HepG2 (cell line): ENCODE results near the gene NKD1. TPM values are rescaled to one million over a fixed set of nuclear protein-coding genes. Genes with fewer than 3 reads are reported as not detected.

Experiments used
- ATF2 ChIP-seq: sonication (generic); formaldehyde crosslinking; IDR thresholded peaks from 2 replicates; pipeline ENCODE4 v1.4.0; 2020; ENCODE audit warnings: missing genetic modification reagents
- FIP1L1 ChIP-seq: fragments of 200-400 bp; formaldehyde crosslinking; IDR thresholded peaks from 2 replicates; pipeline ENCODE4 v1.6.1; 2018; ENCODE audit warnings: low read depth, mild to moderate bottlenecking, low read length, moderate library complexity, borderline replicate concordance; ENCODE audit not compliant: insufficient read depth
- FOSL1 ChIP-seq: sonication (generic); formaldehyde crosslinking; IDR thresholded peaks from 2 replicates; pipeline ENCODE4 v1.9.0; 2021; ENCODE audit warnings: missing genetic modification reagents, borderline replicate concordance
- FOXA1 ChIP-seq, 2 experiments: fragments of 450-650 bp in 1 of 2; sonication (generic) in 1 of 2; formaldehyde crosslinking in 1 of 2; IDR thresholded peaks; 2 replicates each; pipeline versions ENCODE4 v1.4.0 to v1.6.1; 2016 to 2020; ENCODE audit warnings: missing genetic modification reagents in 1 of 2
- HBP1 ChIP-seq: IDR thresholded peaks from 2 replicates; pipeline ENCODE4 v1.6.1; 2016; ENCODE audit warnings: low read depth, control low read depth
- HMG20A ChIP-seq: IDR thresholded peaks from 2 replicates; pipeline ENCODE4 v1.6.1; 2016; ENCODE audit warnings: borderline replicate concordance
- IRF2 ChIP-seq: IDR thresholded peaks from 2 replicates; pipeline ENCODE4 v1.6.1; 2018; ENCODE audit warnings: missing genetic modification reagents, missing compliant biosample characterization
- NFE2L1 ChIP-seq: sonication (generic); formaldehyde crosslinking; IDR thresholded peaks from 2 replicates; pipeline ENCODE4 v1.4.0; 2020; ENCODE audit warnings: missing genetic modification reagents, mild to moderate bottlenecking, borderline replicate concordance
- PHB2 ChIP-seq: fragments of 450-650 bp; IDR thresholded peaks from 2 replicates; pipeline ENCODE4 v1.6.1; 2018; ENCODE audit not compliant: partially characterized antibody
- POLR2AphosphoS2 ChIP-seq: IDR thresholded peaks from 2 replicates; pipeline ENCODE4 v1.6.1; 2011; ENCODE audit warnings: low read depth, low read length, improper control_type of control experiment
- POLR2AphosphoS5 ChIP-seq: IDR thresholded peaks from 2 replicates; pipeline ENCODE4 v1.6.1; 2012; ENCODE audit warnings: low read depth, low read length
- PTBP1 ChIP-seq: fragments of 200-400 bp; formaldehyde crosslinking; IDR thresholded peaks from 2 replicates; pipeline ENCODE4 v1.6.1; 2018; ENCODE audit warnings: low read length, low read depth; ENCODE audit not compliant: poor library complexity, severe bottlenecking
- SCMH1 ChIP-seq: sonication (generic); formaldehyde crosslinking; IDR thresholded peaks from 2 replicates; pipeline ENCODE4 v1.9.0; 2021; ENCODE audit warnings: missing genetic modification reagents, mild to moderate bottlenecking, borderline replicate concordance
- SPEN ChIP-seq: sonication (generic); formaldehyde crosslinking; IDR thresholded peaks from 2 replicates; pipeline ENCODE4 v1.5.1; 2020; ENCODE audit warnings: low read depth, mild to moderate bottlenecking, missing genetic modification reagents
- SRF ChIP-seq: IDR thresholded peaks from 2 replicates; pipeline ENCODE4 v1.6.1; 2011; ENCODE audit warnings: mild to moderate bottlenecking, low read depth, low read length, moderate library complexity
- TCF12 ChIP-seq, 2 experiments: fragments of 450-650 bp in 1 of 2; sonication (generic) in 1 of 2; formaldehyde crosslinking in 1 of 2; IDR thresholded peaks; 2 replicates each; pipeline versions ENCODE4 v1.6.1 to v1.8.0; 2017 to 2022; ENCODE audit warnings: antibody characterized with exemption in 1 of 2, mild to moderate bottlenecking in 1 of 2, missing genetic modification reagents in 1 of 2, moderate library complexity in 1 of 2
- ZBTB38 ChIP-seq: sonication (generic); formaldehyde crosslinking; IDR thresholded peaks from 2 replicates; pipeline ENCODE4 v1.5.1; 2020; ENCODE audit warnings: mild to moderate bottlenecking, missing genetic modification reagents
- ZBTB44 ChIP-seq: sonication (generic); formaldehyde crosslinking; IDR thresholded peaks from 2 replicates; pipeline ENCODE4 v1.4.0; 2020; ENCODE audit warnings: missing genetic modification reagents
- ZNF232 ChIP-seq: sonication (generic); formaldehyde crosslinking; IDR thresholded peaks from 2 replicates; pipeline ENCODE4 v1.4.0; 2020; ENCODE audit warnings: missing genetic modification reagents, borderline replicate concordance
- ZNF468 ChIP-seq: sonication (generic); formaldehyde crosslinking; IDR thresholded peaks from 2 replicates; pipeline ENCODE4 v1.8.0; 2022; ENCODE audit warnings: mild to moderate bottlenecking, moderate library complexity, missing genetic modification reagents
- ZNF510 ChIP-seq: sonication (generic); formaldehyde crosslinking; IDR thresholded peaks from 2 replicates; pipeline ENCODE4 v1.4.0; 2020; ENCODE audit warnings: low read depth, mild to moderate bottlenecking, missing genetic modification reagents
- ZNF597 ChIP-seq: sonication (generic); formaldehyde crosslinking; IDR thresholded peaks from 2 replicates; pipeline ENCODE4 v1.5.0; 2020; ENCODE audit warnings: missing genetic modification reagents
- polyA plus RNA-seq, 8 experiments: library from polyadenylated mRNA; depleted of rRNA in 3 of 8; stranded (reverse) in 7 of 8; unstranded in 1 of 8; fragments of >200 nt; fragmentation: Illumina TruSeq in 4 of 8; extraction: Trizol in 4 of 8; gene quantifications; 2 replicates each; pipeline versions ENCODE4 v1.2.1 to v1.2.3, GENCODE V29; 2011 to 2016; ENCODE audit warnings: low read depth in 4 of 8, missing spikeins in 1 of 8, mixed read lengths in 1 of 8; ENCODE audit not compliant: insufficient read depth in 1 of 8
- total RNA-seq, 5 experiments: library from RNA; depleted of rRNA; stranded (reverse); fragments of >200 nt; fragmentation: Illumina TruSeq; extraction: Trizol; gene quantifications; 2 replicates each; pipeline ENCODE4 v1.2.3, GENCODE V29; 2016; ENCODE audit warnings: low read depth in 1 of 5

Gene NKD1
- total and polyA plus RNA-seq, 2 of the 13 experiments (the other 11 are each of a cell fraction or from before 2014, with no cell fraction given), result 70.4 to 121 TPM

- TF ChIP-seq FIP1L1, result no peak
- TF ChIP-seq FOSL1, result no peak; the same call in 1 of the 2 replicates
- TF ChIP-seq POLR2AphosphoS2, result no peak
- peak; percentile 11; the same call in 1 of the 2 replicates for TF ChIP-seq SPEN (CRISPR knock-in tag)
- no peak for TF ChIP-seq FOXA1 (IDR thresholded peaks at IDR 0.05)
- TF ChIP-seq FOXA1 (CRISPR knock-in tag; IDR thresholded peaks at IDR 0.05), result peak; percentile 61
- peak; percentile 59 for TF ChIP-seq POLR2AphosphoS5
- TF ChIP-seq ZNF597, result no peak
- no peak for TF ChIP-seq SRF
- 0 out of 2 replicates have a peak, but pooled peaks have one; percentile 47 for TF ChIP-seq HBP1 (CRISPR knock-in tag)
- TF ChIP-seq HMG20A (CRISPR knock-in tag), result no peak; the same call in 1 of the 2 replicates
- no peak for TF ChIP-seq ZNF468 (CRISPR knock-in tag)
- no peak for TF ChIP-seq TCF12 (IDR thresholded peaks at IDR 0.05)
- 0 out of 2 replicates have a peak, but pooled peaks have one; percentile 17 for TF ChIP-seq TCF12 (CRISPR knock-in tag; IDR thresholded peaks at IDR 0.05)
- no peak for TF ChIP-seq PTBP1
- no peak for TF ChIP-seq SCMH1 (CRISPR knock-in tag)
- TF ChIP-seq ZBTB44 (CRISPR knock-in tag), result no peak
- TF ChIP-seq PHB2, result no peak
- no peak for TF ChIP-seq NFE2L1
- no peak for TF ChIP-seq ZNF510
- peak; percentile 62; the same call in 1 of the 2 replicates for TF ChIP-seq ZNF232 (CRISPR knock-in tag)
- peak; percentile 69; the same call in 1 of the 2 replicates for TF ChIP-seq ZBTB38
- TF ChIP-seq IRF2 (CRISPR knock-in tag), result peak; percentile 33; the same call in 1 of the 2 replicates
- TF ChIP-seq ATF2 (CRISPR knock-in tag), result peak; percentile 74; the same call in 1 of the 2 replicates
Measured at GRCh38 chr16:50505714-50506542, 42.3 kb upstream of the NKD1 start (continued).
